GM18907 (cell line): ENCODE data around the gene KAT6B.
"Not testable (repeated sequence)": the region's sequence is repeated elsewhere in the genome, so short reads cannot be mapped to it uniquely, and the experiment has no call there.

Experiments used
- ATAC-seq: cut with Tn5 transposase; IDR thresholded peaks from one replicate; pipeline ENCODE4 v1.9.1; 2021; ENCODE audit warnings: mild to moderate bottlenecking, moderate library complexity; ENCODE audit not compliant: unreplicated experiment

The KAT6B gene

DNA sequence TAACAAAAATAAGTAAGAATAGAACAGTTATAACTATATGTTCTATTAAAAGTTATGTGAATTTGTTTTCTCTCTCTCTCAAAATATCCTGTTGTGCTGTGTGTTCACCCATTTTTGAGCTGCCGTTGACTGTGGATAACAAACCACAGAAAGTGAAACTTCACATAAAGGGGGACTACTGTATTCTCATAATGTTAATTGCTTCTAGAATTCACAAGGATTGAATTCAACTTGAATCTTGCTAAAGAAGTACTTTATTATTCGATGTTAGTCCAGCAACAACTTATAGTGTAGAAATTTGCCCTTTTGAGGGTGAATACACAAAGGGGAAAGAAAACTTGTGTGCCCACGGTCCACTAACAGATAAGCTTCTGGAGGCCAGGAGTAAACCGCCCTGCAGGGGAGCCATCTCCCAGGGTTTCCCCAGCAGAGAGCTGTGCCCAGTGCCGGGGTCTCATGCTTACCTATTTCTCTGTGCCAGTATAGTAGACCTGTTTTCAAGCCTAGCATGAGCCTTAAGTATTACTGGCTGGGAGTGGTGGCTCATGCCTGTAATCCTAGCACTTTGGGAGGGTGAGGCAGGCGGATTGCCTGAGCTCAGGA, 87.1 kb downstream of the KAT6B start:
- no peak for ATAC-seq

DNA sequence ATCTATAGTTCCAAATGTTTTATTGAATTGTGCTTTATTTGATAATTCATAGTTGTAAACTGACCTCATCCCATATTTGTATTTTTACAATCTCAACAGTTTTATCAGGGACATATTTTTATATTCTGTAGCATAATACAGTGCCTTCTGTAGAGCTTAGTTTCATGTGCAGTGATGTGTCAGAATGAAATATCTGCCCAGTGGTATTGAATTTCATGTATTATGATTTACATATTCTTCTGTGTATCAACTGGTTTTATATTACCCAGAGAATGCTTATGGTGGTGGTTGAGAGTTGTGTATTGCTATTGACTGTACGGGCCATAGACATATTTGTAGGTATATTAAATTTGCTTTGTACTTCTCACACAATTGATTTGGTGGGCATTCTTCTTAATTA, 89.9 kb downstream of the KAT6B start:
- no peak for ATAC-seq

DNA sequence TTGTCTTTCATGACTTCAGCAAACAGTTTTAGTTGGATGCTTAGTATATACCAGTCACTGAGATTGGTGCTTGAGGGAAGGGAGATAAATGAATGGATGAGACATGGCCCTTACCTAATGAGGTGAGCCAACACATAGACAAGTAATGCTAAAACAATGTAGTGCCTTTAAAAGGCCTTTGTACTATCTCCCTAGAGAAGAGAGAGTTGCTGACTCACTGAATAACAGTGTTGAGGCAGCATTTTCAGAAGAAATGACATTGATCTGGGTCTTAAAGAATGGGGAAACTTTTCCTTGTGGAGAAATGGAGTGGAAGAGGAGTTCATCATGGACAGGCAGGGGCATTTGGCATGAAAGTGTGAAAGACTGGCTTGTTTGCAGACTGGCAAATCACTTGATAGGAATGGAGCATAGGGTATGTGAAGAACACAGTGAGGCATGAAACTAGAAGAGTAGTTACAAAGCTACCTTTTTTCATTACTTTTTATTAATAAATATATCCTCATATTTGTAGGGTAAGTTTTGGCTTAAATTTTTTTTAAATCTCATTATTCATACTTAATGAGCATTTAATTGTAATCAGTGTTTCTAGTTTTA, 91.2 kb downstream of the KAT6B start:
- ATAC-seq: no peak

DNA sequence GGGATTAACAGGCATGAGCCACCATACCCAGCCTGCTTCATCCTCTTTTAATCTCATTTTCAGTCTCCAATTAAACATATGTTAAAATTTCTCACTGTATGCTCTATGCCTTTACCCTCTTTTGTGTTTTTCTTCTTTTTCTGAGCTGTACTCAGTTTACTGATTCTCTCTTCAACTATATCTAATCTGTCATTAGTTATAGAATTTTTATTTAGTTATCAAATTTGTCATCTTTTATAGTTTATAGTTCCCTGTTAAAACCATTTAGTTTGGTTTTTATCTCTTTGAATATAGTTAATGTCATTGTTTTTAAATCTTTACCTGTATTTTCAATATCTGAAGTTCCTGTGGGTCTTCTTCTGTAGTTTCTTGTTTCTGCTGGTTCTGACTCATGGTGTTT, 93.3 kb downstream of the KAT6B start:
- no peak for ATAC-seq

DNA sequence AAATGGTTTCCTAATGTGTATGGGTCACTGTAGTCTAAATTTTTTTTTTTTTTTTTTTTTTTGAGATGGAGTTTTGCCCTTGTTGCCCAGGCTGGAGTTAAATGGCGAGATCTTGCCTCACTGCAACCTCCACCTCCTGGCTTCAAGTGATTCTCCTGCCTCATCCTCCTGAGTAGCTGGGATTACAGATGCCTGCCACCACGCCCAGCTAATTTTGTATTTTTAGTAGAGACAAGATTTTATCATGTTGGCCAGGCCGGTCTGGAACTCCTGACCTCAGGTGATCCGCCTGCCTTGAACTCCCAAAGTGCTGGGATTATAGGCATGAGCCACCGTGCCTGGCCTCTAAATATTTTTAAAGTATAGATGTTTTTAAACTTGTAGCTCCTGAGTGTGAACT, 94.7 kb downstream of the KAT6B start:
- ATAC-seq: not testable (repeated sequence)

DNA sequence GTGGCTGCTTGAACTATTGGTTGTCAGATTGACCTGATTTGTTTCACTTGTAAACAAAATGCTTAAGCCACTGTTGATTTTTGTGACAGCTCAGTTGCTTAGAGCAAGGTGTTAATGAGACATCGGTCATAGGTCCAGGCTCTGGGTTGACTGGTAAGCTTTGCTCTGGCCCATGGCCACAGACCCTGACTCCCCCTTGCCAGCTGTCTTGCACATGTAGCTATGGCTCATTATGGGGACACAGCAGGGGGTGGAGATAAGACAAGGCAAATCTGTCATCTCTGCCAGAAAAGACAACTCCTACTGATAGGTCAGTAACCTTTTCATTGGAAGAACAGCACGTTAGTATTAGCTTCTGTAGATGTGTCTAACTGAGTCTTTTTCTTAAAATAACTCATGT, 95.3 kb downstream of the KAT6B start:
- ATAC-seq: no peak

DNA sequence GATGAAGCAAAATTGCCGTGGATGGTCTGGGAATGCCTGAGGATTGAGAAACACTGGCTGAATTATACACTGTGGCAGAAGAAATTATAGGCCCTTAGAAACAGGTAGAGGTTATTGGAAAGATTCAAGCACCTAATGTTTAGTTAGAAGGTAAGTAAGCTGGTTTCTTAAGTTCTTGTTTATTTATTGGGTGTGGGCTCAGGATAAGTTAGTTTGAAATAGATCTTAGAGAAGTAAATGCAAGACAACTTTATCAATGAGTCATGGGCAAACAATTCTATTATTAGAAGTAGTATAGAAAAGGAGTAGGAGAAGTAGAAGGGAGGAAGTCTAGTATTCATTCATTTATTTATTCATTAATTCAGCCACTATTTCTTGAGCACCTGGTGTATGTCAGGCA, 96.5 kb downstream of the KAT6B start:
- ATAC-seq: no peak

DNA sequence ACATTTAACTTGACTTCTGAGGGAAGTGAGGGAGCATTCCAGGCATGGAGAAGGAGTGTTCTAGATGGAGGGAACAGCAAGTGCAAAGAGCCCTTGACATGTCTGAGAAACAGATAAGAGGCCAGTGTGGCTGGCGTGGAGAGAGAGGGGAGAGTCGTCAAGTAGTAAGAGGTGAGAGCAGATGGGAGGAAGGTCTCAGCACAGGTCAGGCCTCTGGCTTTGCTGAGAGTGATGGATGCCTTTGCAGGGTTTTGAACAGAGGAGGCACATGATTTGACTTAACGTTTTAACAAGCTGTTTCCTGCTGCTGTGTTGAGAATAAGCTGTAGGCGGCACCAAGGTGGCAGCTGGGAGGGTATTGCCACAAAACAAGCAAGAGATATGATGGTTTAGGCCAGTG, 97.2 kb downstream of the KAT6B start:
- no peak for ATAC-seq

DNA sequence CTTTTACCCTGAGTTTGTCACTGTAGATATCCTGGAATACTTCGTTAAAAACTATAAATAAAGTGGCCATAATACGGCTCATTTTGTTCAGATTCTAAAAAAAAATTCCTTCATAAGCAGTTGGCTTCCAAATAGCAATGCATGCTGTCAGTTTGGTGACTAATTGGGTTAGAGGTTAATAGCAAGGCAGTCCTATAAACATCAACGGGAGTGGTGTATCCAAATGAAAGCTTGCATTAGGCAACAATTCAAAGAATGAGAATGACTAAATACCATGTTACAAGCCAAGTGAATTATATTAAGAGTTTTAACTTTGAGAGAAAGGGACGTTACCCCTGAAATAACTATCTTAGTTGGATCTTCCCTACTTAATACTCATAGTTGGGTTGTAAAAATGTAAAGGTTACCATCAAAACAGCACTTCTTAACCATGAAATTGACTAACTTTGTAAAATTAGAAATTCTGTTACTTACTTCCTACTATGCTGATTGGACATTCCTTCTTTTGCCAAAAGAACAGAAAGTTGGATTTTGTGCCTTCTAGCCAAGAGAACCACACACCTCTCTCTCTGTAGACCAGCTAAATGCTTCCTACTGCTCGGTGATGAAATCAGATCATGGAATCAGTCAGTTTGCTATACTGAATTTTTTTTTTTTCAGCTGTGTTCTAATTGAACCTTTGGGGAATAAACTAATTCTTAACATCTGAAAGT, 98.0 kb downstream of the KAT6B start:
- no peak for ATAC-seq

DNA sequence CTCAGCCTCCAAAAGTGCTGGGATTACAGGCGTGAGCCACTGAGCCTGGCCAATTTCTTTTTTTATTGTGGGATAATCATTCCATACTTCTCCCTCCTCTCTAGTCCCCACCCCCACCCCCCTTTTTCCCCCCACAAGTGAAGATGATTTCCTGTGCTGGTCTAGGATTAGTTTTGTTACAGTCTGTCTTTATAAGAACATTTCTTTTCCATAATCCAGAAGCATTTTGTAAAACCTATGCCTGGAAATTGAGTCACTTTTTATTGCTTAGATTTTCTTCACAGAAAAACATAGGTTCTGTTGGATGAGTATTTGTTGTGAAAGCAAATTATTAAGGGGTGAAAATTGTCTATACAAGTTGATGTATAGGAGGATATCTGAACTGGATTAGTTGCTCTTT, 98.9 kb downstream of the KAT6B start:
- no peak for ATAC-seq

DNA sequence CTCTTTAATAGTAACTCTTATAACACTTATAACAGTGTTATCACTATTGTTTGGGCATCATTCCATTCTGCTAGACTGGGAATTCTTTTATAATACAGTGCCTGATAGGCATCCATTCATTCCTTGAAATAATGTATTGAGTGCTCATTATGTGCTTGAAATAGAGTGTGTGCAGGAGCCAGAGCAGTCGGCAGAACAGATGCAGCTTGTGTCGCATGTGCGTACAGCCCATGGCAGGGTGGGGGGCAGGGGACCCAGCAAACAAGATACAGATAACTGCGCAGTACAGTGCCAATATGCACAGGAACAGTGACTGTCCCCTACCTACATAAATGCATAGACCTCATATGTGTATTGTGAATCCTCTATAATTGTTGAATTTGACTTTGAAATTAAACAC, 99.3 kb downstream of the KAT6B start:
- ATAC-seq: no peak

DNA sequence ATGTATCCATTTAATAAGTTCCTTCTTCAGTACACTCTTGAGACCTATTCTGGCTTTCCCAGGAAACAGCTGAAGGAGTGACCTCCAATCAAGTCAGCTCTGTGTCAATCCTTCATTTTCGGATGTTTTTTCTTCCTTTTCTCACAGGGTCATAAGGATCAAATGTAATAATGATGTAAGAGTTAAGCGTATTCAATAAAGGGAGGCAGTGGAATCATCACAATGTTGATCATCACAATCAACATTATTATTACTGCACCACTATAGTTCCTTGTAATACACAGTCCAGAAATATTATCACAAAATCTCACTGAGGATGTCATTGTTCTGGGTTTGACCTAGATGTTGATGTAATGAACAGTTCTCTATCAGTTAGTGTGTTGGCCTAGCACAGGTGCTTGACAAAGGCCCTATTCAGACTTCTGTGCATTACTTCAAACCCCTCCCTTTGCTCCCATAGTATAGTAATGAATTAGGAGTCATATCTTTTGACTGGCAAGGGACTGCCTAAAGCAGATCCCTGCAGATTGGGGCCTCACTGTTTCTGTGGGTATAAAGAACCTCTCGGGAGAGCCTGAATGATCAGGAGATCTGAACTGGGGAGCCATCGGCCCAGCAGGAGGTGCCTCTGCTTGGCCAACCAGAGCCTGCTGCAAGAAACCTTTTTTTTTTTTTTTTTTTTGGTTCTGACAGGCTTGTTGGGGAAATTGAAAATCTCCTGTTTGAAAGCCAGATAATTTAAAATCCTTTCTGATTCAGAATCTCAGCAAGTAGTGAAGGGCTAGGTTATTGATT, 100.6 kb downstream of the KAT6B start:
- no peak for ATAC-seq

DNA sequence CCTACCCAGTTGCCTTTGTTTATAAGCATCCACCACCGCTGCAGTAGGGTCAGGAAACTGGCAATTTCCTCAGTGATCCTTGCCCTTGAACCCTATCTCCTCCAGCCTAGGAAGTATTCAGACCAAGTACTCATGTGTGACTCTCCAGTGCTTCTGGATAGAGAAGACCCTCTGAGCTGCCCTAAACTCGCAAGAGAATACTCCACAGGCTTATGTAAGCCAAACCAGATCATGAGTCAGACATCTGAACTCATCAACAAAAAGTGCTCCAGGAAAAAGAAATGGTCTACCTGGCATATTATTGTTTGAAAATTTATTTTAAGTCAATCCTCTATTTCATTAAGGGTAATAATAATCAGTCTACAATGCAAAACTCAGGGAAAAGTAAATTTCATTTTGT, 101.3 kb downstream of the KAT6B start:
- ATAC-seq: no peak

DNA sequence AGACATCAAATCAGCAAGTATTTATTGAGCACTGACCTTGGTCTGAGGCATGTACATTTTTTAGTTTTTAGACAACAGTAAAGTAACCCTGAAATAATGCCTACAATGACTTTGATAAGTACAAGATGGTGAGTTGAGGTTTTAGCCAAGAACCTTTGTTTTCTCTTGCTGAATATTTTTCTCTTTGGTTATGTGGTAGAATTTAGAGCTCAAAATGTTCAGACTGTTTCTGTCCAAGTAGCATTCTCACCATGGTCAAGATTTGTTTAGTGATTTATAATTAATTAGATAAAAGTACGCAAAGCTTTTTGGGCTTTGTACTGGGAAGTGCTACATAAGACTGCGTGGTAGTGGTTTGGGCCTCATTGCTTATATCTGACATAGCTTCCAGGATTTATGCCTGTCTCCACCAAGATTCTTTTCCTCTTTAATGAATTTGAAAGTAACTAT, 102.4 kb downstream of the KAT6B start:
- ATAC-seq: no peak

DNA sequence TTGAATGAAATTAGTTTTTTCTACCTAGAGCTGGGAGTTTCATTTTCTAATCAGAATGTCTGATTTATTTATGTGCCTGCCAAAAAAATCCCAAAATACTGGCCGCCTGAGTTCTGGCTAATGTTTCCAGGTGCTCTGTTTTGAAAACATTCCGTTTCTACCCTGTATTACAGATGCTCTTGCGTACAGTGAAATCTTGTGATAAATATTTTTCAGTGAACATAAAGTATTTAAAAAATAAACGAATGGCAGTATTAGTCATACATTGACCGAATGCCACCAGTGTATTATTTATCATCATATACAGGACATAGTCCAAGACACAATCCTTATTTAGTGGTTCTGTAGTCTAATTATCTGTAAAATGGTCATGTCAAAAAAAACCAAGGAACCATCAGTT, 102.8 kb downstream of the KAT6B start:
- no peak for ATAC-seq

DNA sequence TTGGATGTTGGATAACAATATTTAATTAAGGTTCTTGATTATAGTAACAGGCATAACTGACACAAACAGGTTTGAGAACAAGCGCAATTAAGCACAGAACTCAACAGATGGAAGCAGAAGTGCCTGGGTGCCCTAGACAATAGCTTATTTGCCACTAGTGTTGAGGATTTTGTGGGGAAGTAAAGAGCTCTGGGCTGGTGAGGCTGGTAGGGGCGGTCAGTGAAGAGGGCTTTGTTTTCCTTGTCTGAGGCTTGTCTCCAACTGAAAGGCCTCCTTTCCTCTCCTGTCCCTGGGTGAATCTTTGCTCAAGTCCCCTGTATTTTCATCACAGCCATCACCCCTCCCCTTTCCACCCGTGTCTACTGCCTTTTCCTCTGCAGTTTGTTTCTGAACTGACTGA, 104.6 kb downstream of the KAT6B start:
- no peak for ATAC-seq

DNA sequence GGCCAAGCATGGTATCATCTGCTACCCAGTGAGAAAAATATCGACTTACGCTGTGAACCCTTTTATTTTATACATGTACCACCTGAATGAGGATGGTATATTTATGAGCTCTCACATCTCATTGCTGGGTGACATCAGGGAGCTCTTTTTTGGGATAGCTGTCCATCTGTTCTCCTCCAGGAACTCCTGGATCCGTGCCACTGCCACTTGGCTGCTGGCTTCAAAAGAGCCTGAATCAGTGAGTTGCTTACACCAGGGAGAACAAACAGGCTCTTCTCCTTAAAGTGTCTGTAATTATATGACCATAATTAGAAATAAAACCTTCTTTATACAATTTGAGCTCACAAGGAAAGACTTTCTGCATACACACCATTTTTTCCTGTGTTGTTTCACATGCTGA, 106.2 kb downstream of the KAT6B start:
- no peak for ATAC-seq

DNA sequence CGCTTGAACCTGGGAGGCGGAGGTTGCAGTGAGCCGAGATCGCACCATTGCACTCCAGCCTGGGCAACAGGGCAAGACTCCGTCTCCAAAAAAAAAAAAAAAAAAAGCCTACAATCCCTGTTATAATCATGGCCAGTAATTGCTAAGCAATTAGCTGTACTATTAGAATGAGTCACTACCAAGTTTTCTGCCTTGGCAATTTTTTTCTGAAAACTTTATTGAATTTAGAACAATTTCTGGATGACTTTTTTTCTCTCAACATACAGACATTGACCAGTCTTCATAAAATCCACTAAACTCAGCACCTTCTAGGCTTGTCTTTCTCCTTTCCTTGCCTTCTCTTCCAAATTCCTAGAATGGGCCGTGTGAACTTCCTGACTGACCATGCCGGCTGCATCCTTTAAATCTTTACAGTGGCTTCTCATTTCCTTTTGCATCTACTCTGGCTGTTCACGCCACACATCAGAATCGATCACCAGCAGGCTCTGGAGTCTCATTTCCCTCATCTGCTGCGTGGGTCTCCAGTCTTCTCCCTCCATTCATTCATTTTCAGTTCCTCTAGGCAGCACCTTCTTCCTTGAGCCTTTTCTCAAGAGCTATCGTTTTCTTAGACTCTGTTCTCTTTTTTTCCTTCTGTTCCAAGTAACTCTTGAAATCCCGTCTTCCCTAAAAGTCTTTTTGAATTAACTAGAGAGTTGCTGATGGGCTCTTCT, 107.9 kb downstream of the KAT6B start:
- no peak for ATAC-seq

DNA sequence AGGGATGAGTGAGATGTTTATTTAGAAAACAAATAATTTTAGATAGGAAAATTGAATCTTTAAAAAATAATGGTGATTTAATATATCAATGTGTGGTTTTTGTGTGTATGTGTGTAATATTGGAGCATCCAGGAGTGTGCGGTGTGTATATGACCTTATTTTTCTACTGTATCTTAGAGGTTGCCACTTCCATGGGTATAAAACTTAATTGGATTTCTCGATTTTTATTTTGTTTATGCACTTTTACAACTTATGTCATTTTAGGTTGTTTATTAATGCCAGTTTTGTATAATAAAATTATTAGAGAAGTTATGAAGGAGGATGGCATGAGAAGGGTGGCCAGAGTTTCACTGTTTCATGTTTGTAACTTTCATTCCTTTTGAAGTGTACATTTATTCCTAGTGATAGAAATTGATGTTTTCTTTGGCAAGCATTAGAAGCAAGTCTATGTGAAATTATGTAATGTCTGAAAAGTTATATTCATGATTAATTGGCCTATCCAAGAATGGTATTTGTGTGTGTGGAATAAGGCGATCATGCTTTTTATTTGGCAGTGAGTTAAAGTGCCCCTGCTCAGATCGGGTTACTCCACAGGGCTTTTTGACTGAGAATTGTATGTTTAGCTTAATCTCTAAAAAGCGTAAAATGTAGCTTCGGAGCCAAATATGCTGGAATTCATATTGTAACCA, 110.3 kb downstream of the KAT6B start:
- no peak for ATAC-seq

DNA sequence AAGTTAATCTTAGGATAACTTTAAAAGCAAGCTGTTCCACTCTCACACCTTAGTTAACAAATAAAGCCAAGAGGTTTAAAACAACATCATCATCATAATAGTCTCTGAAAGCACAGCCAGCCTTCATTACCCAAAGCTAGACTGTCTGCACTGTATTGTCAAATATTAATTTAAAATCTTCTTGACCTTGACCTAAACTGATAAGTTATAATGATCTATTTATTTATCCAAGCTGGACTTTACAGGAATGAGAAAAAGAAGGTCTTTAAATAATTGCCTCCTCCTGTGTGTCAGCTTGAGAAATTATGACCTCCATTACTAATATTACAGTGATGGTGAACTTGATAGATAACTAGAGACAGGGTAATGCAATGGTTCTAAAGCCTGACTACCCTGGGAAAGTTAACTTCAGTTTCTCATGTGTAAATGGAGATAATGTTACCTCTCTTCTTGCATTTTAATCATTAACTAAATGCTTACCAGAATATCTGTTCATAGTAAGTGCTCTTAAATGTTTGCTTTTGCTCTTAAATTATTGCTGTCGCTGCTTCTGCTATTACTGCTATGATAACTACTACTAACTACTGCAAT, 111.0 kb downstream of the KAT6B start:
- no peak for ATAC-seq
